ENCODE results near the gene GRK1. TPM values are rescaled to one million over a fixed set of nuclear protein-coding genes. Genes with fewer than 3 reads are reported as not detected.

GRK1 gene
- total and polyA plus RNA-seq, 2 of the 8 experiments (the other 6 are each of a cell fraction or from before 2014, with no cell fraction given), result 0.12 TPM; not detected in 1

DNA sequence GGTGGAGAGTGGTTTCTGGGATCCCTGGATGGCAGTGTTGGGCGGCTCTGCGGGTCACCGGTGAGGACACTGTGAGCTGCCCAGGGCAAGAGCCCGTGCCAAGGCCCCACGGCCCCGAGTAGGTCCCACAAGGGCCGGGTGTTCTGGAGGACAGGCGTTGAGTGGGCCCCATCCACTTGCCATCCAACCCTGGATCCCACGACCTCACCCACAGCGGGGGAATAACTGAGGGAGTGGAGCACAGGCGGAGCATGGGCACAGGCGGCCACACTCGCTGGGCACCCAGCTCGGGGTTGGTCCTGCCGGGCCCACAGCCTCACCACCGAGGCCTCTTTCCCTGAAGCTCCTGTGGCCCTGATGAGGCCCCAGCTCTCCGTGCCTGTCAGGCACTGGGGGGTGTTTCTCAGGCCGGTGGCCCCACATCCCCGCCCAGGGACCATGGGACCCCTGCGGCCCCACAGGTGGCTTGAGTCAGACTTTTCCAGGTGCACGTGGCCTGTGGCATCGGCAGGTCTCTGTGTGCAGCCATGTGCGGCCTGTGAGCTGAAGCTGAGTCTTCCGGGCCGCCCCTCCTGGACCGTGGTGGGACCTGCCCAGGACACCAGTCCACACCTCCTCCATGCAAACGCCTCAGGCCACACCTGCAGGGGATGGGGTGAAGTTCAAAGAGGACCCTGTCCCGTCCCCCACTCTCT is 108.6 kb downstream of the GRK1 start (continued):
- TF ChIP-seq BCL11A (IDR thresholded peaks at IDR 0.05; ENCODE audit: low read depth in 2 of 2, low read length in 2 of 2) (no peak), TAF1 (IDR thresholded peaks at IDR 0.05; ENCODE audit: low read depth, low read length) (no peak), FOSL1 (IDR thresholded peaks at IDR 0.05; ENCODE audit: insufficient read depth, low read depth, low read length) (no peak), GTF2F1 (IDR thresholded peaks at IDR 0.05; ENCODE audit: borderline replicate concordance, low read depth, low read length) (no peak), CREB1 (IDR thresholded peaks at IDR 0.05) (no peak), POLR2A (IDR thresholded peaks at IDR 0.05; ENCODE audit: control extremely low read depth in 1 of 2, low read depth in 2 of 2, low read length in 2 of 2) (no peak), CEBPB (IDR thresholded peaks at IDR 0.05; ENCODE audit: low read depth, low read length) (no peak), EGR1 (IDR thresholded peaks at IDR 0.05; ENCODE audit: borderline replicate concordance, low read depth, low read length) (no peak)
- TF ChIP-seq, protein P1, sequence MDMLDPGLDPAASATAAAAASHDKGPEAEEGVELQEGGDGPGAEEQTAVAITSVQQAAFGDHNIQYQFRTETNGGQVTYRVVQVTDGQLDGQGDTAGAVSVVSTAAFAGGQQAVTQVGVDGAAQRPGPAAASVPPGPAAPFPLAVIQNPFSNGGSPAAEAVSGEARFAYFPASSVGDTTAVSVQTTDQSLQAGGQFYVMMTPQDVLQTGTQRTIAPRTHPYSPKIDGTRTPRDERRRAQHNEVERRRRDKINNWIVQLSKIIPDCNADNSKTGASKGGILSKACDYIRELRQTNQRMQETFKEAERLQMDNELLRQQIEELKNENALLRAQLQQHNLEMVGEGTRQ (IDR thresholded peaks at IDR 0.05; ENCODE audit: low read length), result no peak
